H1 (cell line): Measurements from ENCODE around the gene MRI1.
A peak's percentile ranks its signal among the peaks of the same experiment; 100 is the strongest.

Source experiments
- BCL11A ChIP-seq, 2 experiments: IDR thresholded peaks; one replicate each; pipeline ENCODE4 v1.6.1; 2011; ENCODE audit warnings: low read depth in 2 of 2, low read length in 2 of 2, mild to moderate bottlenecking in 2 of 2
- MAX ChIP-seq: IDR thresholded peaks from 2 replicates; pipeline ENCODE4 v1.6.1; 2012; ENCODE audit warnings: inconsistent platforms
- POLR2AphosphoS5 ChIP-seq: IDR thresholded peaks from 2 replicates; pipeline ENCODE4 v1.6.1; 2011; ENCODE audit warnings: low read depth, low read length
- SP1 ChIP-seq: IDR thresholded peaks from 2 replicates; pipeline ENCODE4 v1.6.1; 2011; ENCODE audit warnings: low read depth, low read length
- ZNF274 ChIP-seq: IDR thresholded peaks from 2 replicates; pipeline ENCODE4 v1.7.0; 2012; ENCODE audit warnings: low read length, borderline replicate concordance; ENCODE audit errors: extremely low read depth
- TF ChIP-seq, protein P1 (sequence below), 3 experiments: IDR thresholded peaks; 1 replicate in 2 of 3; 2 replicates in 1 of 3; pipeline versions ENCODE4 v1.5.1 to v1.6.1; 2011; ENCODE audit warnings: low read length in 3 of 3, mild to moderate bottlenecking in 3 of 3, inconsistent platforms in 2 of 3, low read depth in 1 of 3, moderate library complexity in 1 of 3; ENCODE audit not compliant: insufficient read depth in 1 of 3; ENCODE audit errors: control extremely low read depth in 1 of 3

DNA sequence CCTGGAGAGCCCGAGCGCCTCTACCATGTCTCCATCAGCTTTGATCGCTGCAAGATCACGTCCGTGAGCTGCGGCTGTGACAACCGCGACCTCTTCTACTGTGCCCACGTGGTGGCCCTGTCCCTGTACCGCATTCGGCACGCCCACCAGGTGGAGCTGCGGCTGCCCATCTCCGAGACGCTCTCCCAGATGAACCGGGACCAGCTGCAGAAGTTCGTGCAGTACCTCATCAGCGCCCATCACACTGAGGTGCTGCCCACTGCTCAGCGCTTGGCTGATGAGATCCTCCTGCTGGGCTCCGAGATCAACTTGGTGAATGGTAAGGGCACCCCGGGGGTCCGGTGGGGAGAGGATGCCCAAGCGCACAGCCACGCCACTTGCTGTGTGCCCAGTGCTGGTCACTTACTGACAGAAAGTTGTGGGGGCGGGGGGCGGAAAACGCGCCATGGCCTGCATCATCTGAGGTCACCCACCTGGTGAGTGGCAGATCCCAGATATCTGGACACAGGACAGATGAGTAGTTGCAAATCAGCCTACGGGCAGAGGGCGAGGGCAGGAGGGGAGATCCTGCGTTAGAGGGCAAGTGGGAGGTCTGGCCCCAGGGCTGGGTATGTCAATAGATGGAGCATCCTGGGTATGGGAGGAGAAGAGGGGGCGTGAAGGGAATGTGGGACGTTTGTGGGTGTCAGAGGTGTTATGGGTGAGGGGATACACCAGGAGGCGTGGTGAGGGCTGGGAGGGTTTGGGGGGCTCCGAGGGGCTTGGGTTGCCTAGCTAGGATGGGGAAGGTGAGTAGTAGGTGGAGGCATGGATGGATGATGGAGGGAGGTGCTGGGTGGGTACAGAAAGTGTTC is 40.7 kb downstream of the MRI1 start:
- TF ChIP-seq BCL11A (IDR thresholded peaks at IDR 0.05; ENCODE audit: low read depth in 2 of 2, low read length in 2 of 2): no peak
- TF ChIP-seq, protein P1, sequence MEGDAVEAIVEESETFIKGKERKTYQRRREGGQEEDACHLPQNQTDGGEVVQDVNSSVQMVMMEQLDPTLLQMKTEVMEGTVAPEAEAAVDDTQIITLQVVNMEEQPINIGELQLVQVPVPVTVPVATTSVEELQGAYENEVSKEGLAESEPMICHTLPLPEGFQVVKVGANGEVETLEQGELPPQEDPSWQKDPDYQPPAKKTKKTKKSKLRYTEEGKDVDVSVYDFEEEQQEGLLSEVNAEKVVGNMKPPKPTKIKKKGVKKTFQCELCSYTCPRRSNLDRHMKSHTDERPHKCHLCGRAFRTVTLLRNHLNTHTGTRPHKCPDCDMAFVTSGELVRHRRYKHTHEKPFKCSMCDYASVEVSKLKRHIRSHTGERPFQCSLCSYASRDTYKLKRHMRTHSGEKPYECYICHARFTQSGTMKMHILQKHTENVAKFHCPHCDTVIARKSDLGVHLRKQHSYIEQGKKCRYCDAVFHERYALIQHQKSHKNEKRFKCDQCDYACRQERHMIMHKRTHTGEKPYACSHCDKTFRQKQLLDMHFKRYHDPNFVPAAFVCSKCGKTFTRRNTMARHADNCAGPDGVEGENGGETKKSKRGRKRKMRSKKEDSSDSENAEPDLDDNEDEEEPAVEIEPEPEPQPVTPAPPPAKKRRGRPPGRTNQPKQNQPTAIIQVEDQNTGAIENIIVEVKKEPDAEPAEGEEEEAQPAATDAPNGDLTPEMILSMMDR (IDR thresholded peaks at IDR 0.05; ENCODE audit: control extremely low read depth in 1 of 3, insufficient read depth in 1 of 3, low read depth in 1 of 3, low read length in 3 of 3): peak; percentile 81 to 92 (median 87)
- TF ChIP-seq MAX: peak; percentile 96
- TF ChIP-seq ZNF274: no peak
- TF ChIP-seq SP1: no peak
- TF ChIP-seq POLR2AphosphoS5: peak; percentile 16; the same call in 1 of the 2 replicates
